Stimulated activated CD8-positive, alpha-beta memory T cell treated with anti-CD3 and anti-CD28 coated beads, Interleukin-4, amount 100 ng/mL, for 48 hours (primary cell): ENCODE measurements around the gene CD300A.

Experiments
- DNase-seq: peaks from one replicate; pipeline ENCODE4 v3.0.0-alpha.2; 2020

CD300A gene

DNA sequence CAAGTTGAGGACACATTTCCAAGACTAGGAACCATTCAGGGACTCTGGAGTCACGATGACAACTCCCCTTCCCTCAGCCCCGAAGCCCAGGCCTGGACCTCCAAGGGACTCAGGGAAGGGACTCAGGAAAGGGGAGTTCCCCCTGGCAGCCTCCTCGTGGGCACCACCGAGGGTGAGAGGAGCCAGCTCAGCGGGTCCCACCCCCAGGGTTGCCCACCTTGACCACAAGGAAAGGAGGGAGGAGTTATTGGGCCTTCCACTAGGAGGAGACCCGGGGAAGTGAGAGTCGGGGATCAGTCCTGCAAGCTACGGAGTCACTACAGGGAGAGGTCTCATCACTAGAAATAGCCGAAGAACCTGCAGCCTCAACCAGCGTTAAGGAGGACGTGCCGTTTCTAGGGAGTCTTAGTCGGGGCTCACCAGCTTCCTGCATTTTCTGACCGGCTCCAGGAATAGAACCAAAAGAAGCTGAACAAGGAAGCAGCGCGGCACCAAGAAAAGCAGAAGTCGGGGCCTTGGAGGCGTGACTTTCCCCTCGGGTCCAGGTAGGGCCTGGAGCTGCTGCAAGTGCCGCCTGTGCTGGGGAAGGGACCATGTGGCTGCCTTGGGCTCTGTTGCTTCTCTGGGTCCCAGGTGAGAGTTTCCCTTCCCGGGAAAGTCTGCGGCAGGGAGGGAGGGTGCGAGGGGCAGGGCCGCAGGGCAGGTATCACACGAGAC, at the start of gene CD300A:
Gene CD300A, plus strand, starts transcription at position 524 of the 717 bp plus-strand sequence. Its CDS starts 70 bp downstream, at position 594.
- DNase-seq, result no peak

DNA sequence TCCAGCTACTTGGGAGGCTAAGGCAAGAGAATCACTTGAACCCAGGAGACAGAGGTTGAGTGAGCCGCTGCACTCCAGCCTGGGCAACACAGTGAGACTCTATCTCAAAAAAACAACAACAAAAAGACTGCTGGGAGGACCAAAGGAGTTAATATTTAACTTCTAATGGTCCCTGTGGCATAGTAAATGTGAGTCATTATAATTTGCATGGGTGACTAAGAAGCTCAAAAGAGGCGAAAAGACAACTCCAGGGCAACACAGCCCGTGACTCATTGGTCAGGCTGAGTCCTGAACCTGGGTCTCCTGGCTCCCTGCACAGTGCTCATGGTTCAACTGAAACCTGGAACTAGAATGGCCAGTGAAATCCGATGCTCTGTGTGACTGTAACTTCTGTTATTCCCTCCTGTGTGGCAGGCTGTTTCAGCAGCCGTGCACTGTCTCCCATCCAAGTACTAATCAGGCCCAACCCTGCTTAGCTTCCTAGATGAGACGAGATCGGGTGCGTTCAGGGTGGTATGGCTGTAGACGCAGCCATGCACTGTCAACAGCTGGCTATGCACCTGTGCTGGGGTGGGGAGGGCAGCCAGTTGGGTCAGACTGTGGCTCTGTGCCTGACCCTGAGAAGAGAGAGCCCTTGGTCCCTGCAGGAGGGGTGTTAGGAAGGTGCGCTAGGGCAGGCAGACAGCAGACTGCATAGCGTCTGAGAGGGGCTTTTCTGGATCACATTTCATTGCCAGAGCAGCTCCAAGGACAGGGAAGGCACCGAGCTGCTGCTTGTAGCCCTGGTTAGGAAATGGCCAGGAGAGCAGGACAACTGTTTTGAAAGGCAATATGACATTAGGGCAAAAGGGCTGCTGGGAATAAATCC, 49.0 kb upstream of the CD300A start:
- no peak for DNase-seq

DNA sequence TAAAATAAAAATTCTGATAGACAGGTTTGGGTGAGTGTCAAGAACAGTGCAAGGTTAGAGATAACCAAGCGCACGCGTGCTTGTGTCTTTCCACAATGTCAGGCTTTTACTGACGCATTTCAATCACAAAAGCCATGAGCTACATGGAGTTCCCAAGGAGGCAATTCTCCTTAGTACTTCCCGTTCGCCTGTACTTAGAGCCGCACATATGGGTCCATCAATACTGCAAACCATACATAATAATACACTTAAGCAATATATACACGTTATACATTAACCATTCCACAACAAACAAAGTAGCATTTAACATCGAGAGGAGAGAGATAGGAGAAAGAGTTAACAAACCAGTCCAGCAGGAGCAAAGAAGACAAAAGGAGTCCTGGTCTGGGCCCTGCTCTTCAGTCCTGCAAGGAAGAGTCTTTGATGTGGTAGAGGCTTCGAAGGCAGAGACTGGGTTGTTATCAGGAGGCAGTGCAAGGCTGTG, 46.5 kb upstream of the CD300A start:
- no peak for DNase-seq

DNA sequence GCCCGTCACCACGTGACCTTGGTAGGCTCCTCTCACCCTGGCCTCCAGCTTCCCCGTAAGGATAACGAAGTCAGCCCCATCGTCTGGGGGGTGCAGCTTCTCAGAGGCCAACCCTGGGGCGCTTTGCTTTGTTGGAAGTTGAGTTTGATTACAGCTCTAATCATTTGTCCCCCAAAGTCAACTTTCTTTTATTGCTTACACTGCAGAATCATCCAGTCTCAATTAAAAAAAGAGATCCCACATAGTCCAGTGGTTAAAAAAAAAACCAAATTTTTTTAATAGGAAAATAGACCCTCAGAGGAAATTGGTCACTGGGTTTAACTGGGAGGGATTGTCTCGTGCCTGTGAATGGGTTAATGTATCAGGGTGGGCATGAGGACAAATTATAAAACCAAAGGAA, 42.3 kb upstream of the CD300A start:
- DNase-seq, result no peak

DNA sequence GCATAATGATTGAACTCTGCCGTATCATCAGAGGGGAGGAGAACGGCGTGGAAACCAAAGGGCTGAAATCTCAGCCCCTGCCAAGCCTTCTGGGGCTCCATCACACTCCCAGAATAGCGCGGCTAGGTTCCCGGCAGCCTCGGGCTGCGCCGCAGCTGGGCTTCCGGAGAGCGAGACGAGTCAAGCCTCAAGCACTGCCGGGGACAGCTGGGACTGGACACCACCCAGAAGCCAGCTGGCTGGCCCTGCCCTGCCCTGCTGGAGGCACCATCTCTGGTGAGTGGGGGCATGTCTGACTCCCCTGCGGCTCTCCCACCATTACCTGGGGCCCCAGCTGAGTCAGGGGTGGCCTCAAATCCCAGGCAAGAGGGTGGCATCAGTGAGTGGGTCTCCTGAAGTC, 41.8 kb upstream of the CD300A start:
- DNase-seq, result no peak

DNA sequence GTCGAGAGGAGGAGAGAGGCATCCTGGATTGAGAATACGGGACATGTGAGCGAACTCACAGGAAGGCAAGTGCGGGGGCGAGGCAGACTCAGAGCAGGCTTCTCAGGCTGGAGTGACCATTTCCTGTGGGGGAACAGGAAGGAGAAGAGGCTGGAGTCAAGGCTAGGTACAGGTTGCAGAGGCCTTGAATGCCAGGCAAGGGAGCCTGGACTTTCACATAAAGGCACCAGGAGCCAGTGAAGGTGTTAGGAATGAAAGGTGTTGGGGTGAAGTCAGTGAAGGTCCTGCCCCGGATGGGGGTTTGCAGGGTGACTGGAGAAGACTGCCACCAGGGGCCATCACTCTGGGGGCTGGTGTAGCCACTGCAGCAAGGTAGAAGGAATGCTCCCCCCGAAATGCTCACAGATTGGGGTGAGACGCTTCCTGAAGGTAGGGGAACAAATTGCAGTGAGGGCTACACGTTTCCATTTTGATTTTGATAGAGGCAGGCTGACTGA, 39.8 kb upstream of the CD300A start:
- no peak for DNase-seq

DNA sequence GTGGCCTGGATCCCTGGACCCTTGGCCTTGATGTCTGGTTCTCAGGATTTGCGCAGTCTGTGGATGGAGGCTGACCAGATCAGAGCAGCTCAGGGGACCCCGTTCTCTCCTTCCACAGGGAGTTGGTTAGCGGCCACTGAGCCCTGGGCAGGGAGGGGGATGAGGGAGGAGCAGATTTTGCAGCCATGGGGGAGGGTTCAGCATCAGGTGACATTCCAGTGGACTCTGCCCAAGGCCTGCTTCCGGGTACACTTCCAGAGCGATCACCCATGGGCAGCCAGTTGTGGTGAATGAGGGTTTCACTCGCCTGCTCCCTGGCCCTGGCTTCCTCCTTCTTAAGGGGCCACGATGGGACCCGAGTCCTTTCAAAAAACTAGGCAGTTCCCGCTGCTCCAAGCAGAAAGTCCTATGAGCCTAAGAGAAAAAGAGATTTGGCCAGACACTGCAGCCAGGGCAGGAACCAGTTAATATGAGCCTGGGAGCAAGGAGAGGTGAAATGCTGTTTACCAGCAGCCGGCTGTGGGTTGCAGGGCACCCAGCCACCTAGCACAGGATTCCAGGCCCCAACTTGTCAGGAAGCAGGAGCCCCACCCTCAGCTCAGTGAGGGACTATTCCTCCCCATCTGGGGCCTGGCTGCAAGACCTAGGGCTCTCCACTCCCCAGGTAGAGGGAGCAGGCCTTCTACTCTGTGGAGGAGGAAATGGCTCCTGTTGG, 39.2 kb upstream of the CD300A start:
- DNase-seq, result no peak

DNA sequence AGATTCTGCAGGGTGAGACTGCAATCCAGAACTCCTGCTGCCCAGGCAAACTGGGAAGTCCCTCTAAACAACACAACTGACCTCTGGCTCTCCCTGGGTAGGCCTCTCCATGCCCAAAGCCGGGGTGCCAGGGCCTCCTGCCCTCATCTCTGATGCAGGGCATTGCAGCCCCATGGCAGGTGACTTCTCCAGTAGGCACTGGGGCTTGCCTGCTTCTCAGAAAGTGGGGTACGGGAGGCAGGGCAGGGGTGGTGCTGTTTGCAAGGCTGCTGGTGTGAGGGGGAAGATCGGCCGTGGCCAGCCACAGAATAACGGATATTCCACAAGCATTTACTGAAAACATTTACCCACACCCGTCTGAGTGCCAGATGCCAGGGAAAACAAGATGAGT, 38.7 kb upstream of the CD300A start:
- no peak for DNase-seq

DNA sequence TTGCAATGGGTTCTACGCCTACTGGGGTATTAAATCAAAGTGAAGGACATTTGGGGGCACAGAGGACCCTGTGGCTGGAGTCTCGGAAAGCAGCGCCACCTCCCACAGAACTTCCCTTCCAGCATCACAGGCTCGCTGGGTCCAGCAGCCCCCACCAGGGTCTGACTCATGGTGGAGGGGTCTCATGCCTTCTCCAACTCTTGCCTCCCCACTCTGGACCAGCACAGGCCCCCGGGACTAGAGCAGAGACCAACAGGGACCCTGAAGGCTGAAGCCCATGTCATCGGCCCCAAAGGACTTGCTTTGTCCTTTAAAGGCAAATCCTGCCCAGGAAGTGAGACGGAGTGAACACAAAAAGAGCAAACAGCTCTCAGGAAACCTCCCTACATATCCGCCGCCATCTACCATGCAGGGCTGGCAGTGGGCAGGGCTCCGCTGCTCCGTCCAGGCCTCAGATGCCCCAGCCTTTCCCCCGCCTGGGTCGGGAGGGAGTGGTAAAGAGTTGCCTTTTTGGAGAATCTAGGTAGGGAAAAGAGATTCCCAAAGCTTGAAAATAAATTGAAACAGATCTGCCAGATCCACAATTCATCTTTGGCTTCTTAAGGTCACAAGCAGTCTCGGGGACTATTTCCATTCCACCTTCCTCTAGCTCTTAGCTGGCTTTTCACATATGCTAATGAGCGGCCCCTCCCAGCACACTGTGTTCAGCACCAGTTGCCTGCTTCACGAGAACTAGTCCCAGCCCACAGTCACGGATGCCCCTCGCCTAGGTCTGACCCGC, 36.6 kb upstream of the CD300A start:
- DNase-seq, result no peak

DNA sequence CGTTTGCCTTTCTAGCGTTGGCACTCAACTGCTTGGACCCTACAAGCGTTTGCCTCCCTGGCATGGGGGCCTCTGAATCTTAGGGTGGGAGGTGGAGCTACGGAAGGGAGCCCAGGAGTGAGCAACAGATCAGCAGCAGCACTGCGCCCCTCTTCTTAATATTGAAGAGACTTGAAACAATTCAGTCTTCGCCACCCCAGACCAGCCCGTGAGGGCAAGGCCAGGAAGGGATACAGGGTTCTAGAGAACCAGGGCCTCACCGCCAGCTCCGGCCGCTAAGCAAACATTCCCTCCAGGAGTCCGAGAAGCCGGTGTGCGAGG, 36.1 kb upstream of the CD300A start:
- DNase-seq, result no peak

DNA sequence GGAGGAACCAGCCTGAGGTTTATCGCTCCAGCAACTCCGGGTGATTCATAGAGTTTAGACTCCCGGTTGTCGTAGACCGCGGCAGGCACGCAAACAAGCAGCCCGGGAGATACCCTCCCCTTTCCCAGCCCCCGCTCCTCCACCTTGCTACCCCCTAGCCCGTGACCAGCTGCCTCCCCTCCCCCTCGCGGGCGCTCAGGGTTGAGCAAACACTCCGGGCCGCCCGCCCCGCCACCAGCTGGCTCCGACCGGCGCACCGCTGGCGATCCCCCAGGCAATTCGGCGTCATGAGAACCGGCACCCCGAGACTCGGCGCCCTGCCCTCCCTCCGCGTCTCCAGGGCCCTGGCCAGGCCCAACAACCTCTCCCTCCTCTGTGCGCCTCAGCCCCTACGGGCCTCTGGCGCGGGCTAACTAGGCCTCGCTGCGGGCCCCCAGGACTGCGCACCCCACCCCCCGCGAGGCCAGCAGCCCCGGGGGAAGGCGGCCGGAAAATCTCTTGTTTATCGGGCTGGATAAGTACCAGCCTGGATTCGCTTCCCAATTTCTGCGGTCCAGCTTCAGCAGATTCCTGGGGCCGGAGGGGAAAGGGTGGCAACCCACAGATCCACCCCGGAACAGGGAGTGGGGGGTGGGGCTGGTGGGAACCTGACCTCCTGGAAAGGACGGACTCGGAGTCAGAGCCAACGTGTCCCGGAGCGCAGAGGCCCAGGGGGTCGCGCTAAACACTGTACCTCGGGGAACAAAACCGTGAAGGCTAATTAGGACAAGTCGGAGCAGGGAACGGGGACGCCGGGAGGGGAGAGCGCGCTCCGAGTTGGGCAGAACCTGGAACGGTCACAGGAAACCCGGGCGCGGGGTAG, 35.5 kb upstream of the CD300A start:
- no peak for DNase-seq

DNA sequence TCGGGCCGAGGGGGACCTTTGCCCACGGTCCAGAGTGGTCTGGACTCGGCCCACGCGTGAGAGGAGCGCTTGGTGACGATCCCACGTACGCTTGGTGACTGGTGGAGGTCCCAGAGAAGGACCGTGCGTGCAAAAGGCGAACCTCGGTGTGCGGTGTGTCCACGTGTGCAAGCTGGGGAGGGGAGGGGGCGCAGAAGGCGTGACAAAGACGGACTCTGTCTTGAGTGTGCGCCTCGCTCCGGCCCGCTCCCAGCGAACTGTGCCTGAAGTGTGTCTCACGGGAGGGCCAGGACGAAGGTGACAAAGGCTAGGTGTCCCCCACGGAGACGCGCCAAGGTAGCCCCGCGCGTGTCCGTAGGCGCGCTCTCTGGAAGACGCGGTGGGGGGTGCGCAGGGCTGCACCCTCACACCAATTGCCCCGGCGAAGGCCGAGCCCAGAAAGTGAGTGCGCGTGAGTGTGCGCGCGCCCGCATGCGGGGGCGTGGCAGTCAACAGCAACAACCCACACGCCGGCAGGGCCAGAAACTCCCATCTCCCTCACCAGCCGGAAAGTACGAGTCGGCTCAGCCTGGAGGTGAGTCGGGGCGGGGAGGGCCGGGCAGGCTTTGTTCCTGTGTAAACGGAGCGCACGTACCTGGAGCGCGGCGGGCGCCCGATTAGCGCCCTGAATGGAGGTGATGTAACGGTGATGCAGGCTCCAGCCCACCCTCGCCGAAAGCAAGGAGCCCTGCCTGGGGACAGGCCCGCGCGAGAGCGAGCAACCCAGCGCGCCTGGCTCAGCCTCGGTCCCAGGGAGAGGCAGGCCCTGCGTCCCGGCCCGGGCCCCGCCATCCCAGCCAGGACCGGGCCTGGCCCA, 34.6 kb upstream of the CD300A start, which contains the start of gene GPRC5C:
Gene GPRC5C, plus strand, starts transcription at position 521 of the 856 bp plus-strand sequence. CDS start 7,689 bp downstream, outside the sequence.
- DNase-seq, result peak; percentile 70

DNA sequence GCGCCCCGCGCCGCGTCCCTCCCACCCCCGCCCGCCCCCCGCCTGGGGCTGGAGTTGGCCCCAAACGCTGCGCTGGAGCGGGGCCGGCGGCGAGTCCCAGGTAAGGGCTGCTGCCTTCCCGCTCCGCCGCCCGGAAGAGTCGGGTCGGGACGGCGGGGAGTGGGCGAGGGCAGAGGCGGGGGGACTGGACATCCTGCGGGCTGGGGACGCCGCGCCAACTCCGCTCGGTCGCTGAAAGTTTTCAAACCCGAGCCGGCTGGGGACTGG, 34.1 kb upstream of the CD300A start:
- no peak for DNase-seq

DNA sequence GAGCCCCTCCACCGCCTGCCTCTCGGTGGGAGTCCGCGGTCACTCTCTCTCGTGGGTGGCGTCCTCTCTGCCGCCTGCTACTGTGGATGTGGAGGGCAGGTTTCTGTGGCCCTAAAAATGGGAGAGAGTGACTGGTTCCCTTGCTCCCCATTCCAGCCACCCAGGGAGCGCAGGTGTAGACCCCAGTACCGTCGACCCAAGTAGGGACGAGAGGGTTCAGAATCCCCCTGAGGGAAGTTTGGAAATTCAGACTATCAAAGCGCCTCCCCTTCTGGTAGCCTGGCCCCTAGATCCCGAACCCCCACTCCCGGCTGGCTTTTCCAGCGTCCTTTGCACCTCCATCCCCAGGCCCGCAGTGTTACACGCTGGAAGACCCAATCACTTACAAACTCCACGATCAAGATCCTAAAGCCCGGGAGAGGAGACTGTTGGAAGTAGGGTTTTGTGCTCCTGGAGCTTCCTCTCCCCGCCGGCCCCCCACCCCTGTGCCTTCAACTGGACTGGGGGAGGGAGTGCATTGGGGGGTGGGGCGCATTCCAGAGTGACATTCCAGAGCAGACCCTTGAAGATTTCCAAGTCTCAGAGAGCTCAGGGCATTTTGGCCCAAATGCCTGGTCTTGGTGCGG, 33.6 kb upstream of the CD300A start:
- no peak for DNase-seq

DNA sequence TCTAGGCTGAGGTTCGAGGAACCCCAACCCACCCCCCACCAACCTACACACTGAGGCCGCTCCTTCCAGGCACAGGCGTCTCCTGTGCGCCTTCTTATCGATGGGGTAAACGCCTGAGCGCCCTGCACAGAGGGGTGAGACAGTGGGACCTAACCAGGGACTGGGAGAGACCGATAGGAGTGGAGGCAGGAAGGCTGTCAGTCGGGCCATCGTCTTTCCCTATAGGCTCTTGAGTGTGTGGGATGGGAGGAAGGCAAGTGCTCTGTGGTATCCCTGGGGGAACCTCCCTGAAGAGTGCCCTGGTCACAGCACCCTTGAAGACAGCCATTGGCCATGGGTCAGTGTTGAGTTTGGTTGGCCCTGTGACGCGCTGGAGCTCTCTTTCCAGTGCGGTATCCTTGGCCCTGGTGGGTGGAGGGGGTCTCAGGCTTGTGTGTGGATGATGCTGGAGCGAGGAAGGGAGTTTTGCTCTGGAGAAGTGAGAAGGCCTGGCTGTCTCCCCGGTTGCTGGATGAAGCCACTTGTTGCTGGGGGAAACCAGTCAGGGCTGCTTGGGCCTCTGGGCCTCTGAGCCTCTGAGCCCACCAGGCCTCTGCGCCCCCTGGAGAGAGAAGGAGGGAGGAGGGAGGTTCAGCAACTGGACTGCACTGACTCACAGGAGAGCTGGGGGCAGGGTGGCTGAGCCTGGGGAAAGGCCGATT, 32.9 kb upstream of the CD300A start:
- DNase-seq, result no peak

DNA sequence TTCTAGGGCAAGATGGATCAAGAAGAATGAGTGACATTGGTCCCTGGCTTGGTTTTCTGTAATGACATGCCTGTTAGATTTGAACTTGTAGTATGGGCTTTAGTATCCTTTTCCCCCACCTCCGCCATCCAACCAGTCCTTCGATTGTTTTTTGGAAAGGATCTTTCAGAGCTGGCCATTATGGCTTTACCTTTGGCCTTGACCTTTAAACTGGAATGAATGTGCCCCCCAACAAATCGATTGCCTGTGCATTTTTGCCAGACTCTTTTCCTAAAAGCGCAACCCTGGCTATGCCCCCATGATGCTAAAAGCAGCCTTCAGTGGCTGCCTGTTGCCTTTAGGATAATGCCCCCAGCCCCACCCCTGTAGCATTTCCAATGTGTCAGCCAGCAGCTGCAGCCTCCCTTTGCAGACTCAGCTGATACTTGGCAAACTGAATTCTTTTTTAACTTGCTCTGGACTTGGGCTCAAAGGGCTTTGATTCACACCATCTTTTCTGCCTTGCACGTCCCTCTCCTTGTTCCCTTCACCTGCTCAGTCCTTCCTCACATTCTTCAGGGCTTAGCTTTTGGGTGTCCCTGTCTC, 30.6 kb upstream of the CD300A start:
- no peak for DNase-seq

DNA sequence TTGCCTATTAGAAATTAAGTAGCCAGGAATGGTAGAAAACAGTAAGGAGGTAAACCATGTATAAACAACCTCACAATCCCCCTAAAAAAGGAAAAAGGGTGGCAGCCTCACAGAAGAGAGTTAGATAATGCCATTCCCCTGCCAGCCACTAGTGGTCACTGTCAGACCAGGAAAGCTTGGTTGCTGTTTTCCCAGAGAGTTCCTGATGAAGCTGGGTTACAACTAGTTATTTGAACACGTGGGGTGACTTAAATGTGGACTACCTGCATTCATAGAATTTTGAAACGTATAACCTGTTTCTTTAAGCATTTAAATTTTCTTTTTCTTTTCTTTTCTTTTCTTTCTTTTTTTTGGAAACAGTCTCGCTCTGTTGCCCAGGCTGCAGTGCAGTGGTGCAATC, 28.7 kb upstream of the CD300A start:
- DNase-seq, result no peak

DNA sequence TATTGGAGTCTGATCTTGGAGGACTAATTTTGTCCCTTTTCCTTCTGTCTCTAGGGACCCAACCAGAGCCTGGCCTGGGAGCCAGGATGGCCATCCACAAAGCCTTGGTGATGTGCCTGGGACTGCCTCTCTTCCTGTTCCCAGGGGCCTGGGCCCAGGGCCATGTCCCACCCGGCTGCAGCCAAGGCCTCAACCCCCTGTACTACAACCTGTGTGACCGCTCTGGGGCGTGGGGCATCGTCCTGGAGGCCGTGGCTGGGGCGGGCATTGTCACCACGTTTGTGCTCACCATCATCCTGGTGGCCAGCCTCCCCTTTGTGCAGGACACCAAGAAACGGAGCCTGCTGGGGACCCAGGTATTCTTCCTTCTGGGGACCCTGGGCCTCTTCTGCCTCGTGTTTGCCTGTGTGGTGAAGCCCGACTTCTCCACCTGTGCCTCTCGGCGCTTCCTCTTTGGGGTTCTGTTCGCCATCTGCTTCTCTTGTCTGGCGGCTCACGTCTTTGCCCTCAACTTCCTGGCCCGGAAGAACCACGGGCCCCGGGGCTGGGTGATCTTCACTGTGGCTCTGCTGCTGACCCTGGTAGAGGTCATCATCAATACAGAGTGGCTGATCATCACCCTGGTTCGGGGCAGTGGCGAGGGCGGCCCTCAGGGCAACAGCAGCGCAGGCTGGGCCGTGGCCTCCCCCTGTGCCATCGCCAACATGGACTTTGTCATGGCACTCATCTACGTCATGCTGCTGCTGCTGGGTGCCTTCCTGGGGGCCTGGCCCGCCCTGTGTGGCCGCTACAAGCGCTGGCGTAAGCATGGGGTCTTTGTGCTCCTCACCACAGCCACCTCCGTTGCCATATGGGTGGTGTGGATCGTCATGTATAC, 26.5 kb upstream of the CD300A start:
- no peak for DNase-seq
